ENCODE results near the gene DISP3.

- TF ChIP-seq, protein P1, sequence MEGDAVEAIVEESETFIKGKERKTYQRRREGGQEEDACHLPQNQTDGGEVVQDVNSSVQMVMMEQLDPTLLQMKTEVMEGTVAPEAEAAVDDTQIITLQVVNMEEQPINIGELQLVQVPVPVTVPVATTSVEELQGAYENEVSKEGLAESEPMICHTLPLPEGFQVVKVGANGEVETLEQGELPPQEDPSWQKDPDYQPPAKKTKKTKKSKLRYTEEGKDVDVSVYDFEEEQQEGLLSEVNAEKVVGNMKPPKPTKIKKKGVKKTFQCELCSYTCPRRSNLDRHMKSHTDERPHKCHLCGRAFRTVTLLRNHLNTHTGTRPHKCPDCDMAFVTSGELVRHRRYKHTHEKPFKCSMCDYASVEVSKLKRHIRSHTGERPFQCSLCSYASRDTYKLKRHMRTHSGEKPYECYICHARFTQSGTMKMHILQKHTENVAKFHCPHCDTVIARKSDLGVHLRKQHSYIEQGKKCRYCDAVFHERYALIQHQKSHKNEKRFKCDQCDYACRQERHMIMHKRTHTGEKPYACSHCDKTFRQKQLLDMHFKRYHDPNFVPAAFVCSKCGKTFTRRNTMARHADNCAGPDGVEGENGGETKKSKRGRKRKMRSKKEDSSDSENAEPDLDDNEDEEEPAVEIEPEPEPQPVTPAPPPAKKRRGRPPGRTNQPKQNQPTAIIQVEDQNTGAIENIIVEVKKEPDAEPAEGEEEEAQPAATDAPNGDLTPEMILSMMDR (IDR thresholded peaks at IDR 0.05 in 2 of 3, conservative IDR thresholded peaks at IDR 0.05 in 1 of 3; ENCODE audit: borderline replicate concordance in 1 of 3, insufficient read depth in 1 of 3, low read depth in 2 of 3, low read length in 2 of 3): no peak
- TF ChIP-seq SIN3A (IDR thresholded peaks at IDR 0.05; ENCODE audit: low read depth) (no peak), EZH2 (IDR thresholded peaks at IDR 0.05) (no peak), RAD21 (IDR thresholded peaks at IDR 0.05; ENCODE audit: low read depth) (no peak), POLR2A (IDR thresholded peaks at IDR 0.05; ENCODE audit: borderline replicate concordance, extremely low read depth, insufficient read depth, insufficient read length) (no peak)
These were observed 59.1 kb downstream of the DISP3 start for GRCh38 chr1:11537854-11538591.

Measured in HCT116 (cell line).